Skeletal muscle cell (primary cell): ENCODE results near the gene ACTN1.

Experiments
- DNase-seq: peaks from one replicate; pipeline ENCODE4 v3.0.0-alpha.2; 2010; ENCODE audit warnings: low read depth
- H3K4me3 ChIP-seq: 2 replicates; pipeline ENCODE4 v1.5.1; 2011; ENCODE audit warnings: low read depth, mild to moderate bottlenecking, control low read depth, low read length, moderate library complexity

Gene ACTN1

GRCh38 chr14:68926236-68926635 lies 52.9 kb downstream of the ACTN1 start:
- no peak for DNase-seq
- no peak overlapping the region for H3K4me3 ChIP-seq

DNA sequence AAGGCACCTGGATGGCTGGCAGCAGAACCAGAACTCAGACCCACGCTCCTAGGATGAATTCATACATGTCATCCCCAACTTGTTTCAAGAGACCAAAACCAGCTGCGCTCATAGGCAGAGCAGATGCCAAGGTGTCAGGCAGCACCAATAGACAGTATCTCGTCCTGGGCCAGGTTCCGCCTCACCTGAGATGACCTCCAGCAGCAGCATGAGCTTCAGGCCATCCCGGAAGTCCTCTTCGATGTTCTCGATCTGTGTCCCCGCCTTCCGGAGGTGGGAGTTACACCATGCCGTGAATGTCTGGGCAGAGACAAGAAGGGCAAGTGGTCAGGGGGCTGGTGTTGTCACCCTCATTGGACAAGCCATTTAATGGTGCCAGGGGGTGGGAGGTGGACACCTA lies 53.7 kb downstream of the ACTN1 start:
- no peak for DNase-seq
- H3K4me3 ChIP-seq, result no peak overlapping the region

DNA sequence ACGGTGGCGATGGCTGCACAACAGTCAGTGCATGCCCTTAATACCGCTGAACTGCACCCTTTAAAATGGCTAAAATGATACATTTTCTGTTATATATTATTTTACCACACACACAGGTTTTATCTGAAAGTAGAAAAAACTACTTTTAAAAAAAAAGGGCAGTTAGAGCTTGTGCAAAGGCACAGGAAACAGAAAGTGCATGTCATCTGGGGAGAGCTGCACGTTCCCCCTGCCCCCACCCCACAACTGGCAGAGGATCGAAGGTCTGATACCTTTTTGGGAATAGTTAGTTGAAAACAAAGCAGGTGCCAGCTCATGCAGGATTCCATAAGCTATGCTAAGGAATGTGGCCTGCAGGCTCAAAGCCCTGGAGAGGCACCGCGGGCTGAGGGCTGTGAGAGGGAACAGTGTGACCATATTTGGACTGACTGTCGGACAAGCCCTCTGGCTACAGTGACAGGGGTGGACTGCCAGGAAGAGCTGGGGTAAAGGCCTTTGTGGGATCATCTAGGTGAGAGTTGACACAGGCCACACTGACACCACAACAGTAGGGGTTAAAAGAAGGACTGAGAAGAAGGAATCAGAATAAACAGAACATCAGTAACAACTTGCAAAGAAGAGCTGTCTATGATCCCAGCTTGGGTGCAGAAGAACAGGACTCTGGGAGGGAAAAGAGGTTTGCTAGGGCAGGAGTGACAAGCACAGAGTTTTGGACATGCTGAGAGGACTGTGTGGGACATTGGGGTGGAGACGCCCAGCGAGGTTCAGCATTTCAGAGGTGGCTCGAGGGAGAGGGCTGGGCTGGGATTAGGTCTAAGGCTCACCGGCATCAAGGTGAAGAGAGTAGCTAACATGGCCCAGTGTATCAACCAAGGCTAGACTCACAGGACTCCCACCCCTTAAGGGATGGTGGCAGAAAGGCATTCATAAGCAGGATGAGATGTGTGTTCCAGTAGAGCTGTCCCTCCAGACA lies 54.6 kb downstream of the ACTN1 start:
- H3K4me3 ChIP-seq, result no peak overlapping the region

GRCh38 chr14:68922886-68923285 lies 56.2 kb downstream of the ACTN1 start:
- no peak for DNase-seq
- no peak overlapping the region for H3K4me3 ChIP-seq

More for the DNA sequence above, 54.6 kb downstream of the ACTN1 start:
- no peak for DNase-seq

- no peak for DNase-seq
- no peak overlapping the region for H3K4me3 ChIP-seq
Observed at GRCh38 chr14:68922201-68922621, 56.9 kb downstream of the ACTN1 start.

GRCh38 chr14:68921666-68922065 lies 57.4 kb downstream of the ACTN1 start:
- no peak overlapping the region for H3K4me3 ChIP-seq
- DNase-seq, result no peak

- DNase-seq, result no peak
- H3K4me3 ChIP-seq, result no peak overlapping the region
Observed at GRCh38 chr14:68921049-68921448, 58.1 kb downstream of the ACTN1 start.

DNA sequence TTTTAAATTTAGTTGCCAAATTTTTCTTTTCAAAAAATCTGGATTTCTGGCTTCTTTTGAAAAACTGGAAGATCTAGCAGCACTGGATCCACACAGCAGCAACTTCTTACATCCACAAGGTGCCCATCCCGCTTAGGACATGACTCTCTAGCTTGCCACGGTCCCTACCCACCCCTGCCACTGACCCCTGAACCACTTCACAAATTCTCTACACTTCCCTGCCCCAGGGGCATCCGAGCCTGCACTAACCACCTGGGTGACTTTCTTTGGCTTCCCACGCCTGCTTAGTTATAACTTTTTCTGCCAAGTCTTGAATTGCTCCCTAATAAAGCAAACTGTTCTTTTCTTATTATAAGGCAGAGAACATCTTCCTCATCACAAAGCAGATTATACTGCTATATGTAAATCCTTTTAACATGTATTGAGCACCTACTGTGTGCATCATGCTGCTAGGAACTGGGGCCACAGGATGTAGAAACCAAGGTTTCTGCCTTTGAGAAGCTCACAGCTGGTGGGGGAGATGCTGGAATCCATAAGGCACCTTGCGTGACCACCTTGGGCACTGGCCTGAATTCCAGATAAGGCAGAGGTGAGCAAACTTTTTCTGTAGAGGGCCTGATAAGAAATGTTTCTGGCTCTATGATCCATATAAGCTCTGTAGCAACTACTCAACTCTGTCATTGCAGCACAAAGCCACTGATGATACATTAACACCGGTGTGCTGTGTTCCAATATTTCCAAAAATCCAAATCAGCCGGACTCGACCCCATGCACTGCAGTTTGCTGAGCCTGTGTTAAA lies 59.8 kb downstream of the ACTN1 start:
- no peak overlapping the region for H3K4me3 ChIP-seq
- no peak for DNase-seq

DNA sequence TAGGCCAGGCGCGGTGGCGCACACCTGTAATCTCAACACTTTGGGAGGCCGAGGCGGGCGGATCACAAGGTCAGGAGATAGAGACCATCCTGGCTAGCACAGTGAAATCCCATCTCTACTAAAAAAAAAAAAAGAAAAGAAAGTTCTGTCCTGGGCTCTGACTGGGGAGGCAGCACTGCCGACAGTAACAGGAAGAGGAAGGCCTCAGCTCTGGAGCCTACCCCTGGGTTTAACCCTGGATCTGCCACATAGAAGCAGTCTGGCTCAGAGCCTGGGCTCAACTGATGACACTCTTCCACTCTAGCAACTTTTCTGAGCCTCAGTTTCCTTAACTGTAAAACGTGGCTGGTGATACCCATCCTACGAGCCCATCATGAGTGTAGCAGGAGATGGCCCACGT lies 60.5 kb downstream of the ACTN1 start:
- DNase-seq, result no peak
- H3K4me3 ChIP-seq, result no peak overlapping the region

GRCh38 chr14:68916358-68916941 lies 62.7 kb downstream of the ACTN1 start:
- H3K4me3 ChIP-seq, result no peak overlapping the region
- no peak for DNase-seq

DNA sequence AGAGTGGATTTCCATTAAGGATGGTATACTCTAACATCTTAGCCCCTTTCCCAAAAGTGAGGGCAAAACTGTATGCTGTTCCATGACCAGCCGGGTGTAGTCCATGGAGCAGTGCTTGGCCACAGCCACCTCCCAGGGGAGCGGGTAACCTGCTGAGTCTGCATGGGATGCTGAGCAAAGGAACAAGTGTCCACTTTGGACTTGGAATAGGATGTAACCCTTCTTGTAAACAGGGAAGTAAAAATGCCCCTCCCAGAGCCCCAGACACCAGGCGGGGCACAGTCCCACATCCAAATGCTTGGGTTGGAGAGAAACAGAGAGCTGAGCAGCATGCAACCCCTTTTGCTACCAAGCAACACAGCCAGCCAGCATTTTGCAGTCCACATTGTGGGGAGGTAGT lies 65.6 kb downstream of the ACTN1 start:
- no peak for DNase-seq

GRCh38 chr14:68911594-68912227 lies 67.4 kb downstream of the ACTN1 start:
- no peak for DNase-seq
- H3K4me3 ChIP-seq, result no peak overlapping the region

More for the DNA sequence above, 65.6 kb downstream of the ACTN1 start:
- H3K4me3 ChIP-seq, result no peak overlapping the region

- DNase-seq, result no peak
Observed at GRCh38 chr14:68910540-68910939, 68.6 kb downstream of the ACTN1 start.

DNA sequence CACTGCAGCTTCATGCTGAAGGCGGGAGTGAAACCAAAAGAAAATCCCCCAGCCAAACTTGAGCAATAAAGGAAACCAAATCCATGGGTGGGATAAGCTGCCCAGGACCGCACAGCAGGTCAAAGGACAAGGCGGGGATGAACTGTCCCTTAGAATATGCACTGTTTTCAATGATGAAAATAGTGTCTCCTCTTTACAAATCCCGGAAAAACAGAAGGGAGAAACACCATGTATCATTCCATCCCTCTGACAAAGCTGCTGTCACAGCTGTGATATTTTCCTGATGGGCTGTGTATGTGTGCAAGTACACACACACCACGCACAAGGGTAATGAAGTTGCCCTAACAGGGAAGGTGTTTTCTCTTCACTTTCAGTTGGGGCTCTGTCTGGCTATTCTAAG lies 70.3 kb downstream of the ACTN1 start:
- no peak for DNase-seq
- no peak overlapping the region for H3K4me3 ChIP-seq

More at GRCh38 chr14:68910540-68910939, 68.6 kb downstream of the ACTN1 start:
- H3K4me3 ChIP-seq, result no peak overlapping the region

- no peak for DNase-seq
- H3K4me3 ChIP-seq, result no peak overlapping the region
Observed at GRCh38 chr14:68908201-68908600, 70.9 kb downstream of the ACTN1 start.

DNA sequence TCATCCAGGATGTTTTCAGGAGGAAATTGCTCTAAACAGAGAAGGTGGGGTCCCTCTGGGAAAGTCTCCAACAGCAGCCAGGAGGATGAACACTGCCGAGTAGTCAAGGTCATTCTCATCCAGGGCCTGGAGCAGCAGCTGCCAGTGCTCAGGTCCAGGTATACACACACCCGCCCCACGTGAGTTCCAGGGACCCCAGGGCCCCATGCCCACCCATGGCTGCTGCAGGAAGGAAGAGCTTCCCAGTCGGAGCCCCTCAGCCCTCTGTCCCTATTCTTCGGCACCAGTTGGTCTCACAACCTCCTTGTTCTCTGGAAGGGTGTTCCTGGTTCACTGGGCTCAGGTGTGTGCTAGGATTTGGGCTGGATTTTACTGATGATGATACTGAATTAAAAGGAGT lies 72.7 kb downstream of the ACTN1 start:
- H3K4me3 ChIP-seq, result no peak overlapping the region
- no peak for DNase-seq

- H3K4me3 ChIP-seq, result no peak overlapping the region
- DNase-seq, result no peak
Observed at GRCh38 chr14:68905107-68905895, 73.8 kb downstream of the ACTN1 start.

DNA sequence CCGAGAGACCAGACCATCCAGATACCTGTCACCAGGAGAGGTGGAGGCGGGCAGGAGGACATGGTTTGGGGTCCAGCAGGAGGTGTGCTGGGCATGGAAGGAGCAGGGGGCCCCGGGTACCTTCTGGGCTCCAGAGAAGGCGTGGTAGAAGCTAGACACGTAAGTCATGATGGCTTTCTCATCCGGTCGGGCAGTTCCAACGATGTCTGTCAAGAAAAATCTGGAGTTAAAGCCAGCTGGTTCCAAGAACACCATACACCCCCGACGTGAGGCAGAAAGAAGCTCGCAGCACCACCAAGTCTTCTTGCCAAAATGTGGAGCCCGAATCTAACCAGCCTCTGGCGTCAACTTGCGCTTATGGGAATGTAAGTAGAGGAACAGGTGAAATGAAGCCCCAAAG lies 76.7 kb downstream of the ACTN1 start:
- no peak for DNase-seq
- no peak overlapping the region for H3K4me3 ChIP-seq
